K562 (cell line): ENCODE results near the gene CEP72. TPM values are rescaled to one million over a fixed set of nuclear protein-coding genes. Genes with fewer than 3 reads are reported as not detected.

Experiments
- ATAC-seq: fragments of 200-7000 bp; cut with Tn5 transposase; 3 replicates; pipeline ENCODE4 v1.9.1; 2020; ENCODE audit warnings: moderate library complexity
- BruUV-seq: library from RNA; stranded (reverse); fragments of 400-500 nt; replicated peaks from 2 replicates; lab custom pipeline; 2021; lab: Mats Ljungman, UMichigan
- CTCF ChIA-PET: fragments of 300-600 bp; formaldehyde crosslinking; extraction: SDS; loops from one replicate; lab custom pipeline; 2021; ENCODE audit warnings: low intra/inter-chr PET ratio; lab: Yijun Ruan, JAX
- POLR2A ChIA-PET: fragments of 300-600, 350-650 bp; sonication (Branson Sonifier 250); formaldehyde crosslinking; extraction: SDS; loops from one replicate; lab custom pipeline; 2021; ENCODE audit warnings: antibody characterized with exemption, inconsistent platforms; lab: Yijun Ruan, JAX
- DNase-seq, 4 experiments: peaks; one replicate each; pipeline versions ENCODE4 v3.0.0 to v3.0.0-alpha.2; 2011 to 2018; ENCODE audit warnings: low spot score in 3 of 4, mixed read lengths in 3 of 4; ENCODE audit errors: extremely low read depth in 1 of 4
- FAIRE-seq: peaks from 2 replicates; lab custom pipeline; 2011; peaks lifted over from hg19 to GRCh38; lab: Jason Lieb, UNC
- H2AFZ ChIP-seq: 2 replicates; pipeline ENCODE4 v1.6.0; 2011; ENCODE audit warnings: low read depth, low read length, control low read depth, inconsistent platforms
- H3K27ac ChIP-seq: fragments of 200-600 bp; 3 replicates; pipeline ENCODE4 v1.8.0; 2011; ENCODE audit warnings: low read depth, mild to moderate bottlenecking, control low read depth, inconsistent platforms, low read length, moderate library complexity, mixed read lengths; ENCODE audit errors: extremely low read depth
- H3K27me3 ChIP-seq, 2 experiments: fragments of 300-600 bp in 1 of 2; 2 replicates in 1 of 2; 3 replicates in 1 of 2; pipeline versions ENCODE4 v1.6.0 to v1.8.0; 2011; ENCODE audit warnings: inconsistent platforms in 2 of 2, low read length in 2 of 2, mild to moderate bottlenecking in 1 of 2, mixed read lengths in 1 of 2, moderate library complexity in 1 of 2; ENCODE audit not compliant: control insufficient read depth in 2 of 2, insufficient read depth in 2 of 2
- H3K36me3 ChIP-seq: fragments of 300-600 bp; 3 replicates; pipeline ENCODE4 v1.8.0; 2011; ENCODE audit warnings: mild to moderate bottlenecking, low read length, inconsistent platforms; ENCODE audit not compliant: control insufficient read depth, insufficient read depth
- H3K4me1 ChIP-seq, 2 experiments: fragments of 200-600 bp in 1 of 2; replicated peaks in 1 of 2; 2 replicates in 1 of 2; 3 replicates in 1 of 2; pipeline versions ENCODE4 v1.5.1 to v1.8.0; 2011; ENCODE audit warnings: inconsistent platforms in 2 of 2, low read length in 2 of 2, mild to moderate bottlenecking in 1 of 2, mixed read lengths in 1 of 2, moderate library complexity in 1 of 2; ENCODE audit not compliant: control insufficient read depth in 2 of 2, insufficient read depth in 2 of 2
- H3K4me2 ChIP-seq: 2 replicates; pipeline ENCODE4 v1.6.1; 2011; ENCODE audit warnings: low read length, control low read depth, inconsistent platforms, mixed read lengths; ENCODE audit not compliant: insufficient read depth
- H3K4me3 ChIP-seq: fragments of 200-600 bp; sonication (generic), shearing (Covaris generic); 2 replicates; pipeline ENCODE4 v1.5.1; 2016; ENCODE audit warnings: control low read depth, inconsistent platforms
- H3K79me2 ChIP-seq: fragments of 200-600 bp; 3 replicates; pipeline ENCODE4 v1.8.0; 2011; ENCODE audit warnings: low read length, inconsistent platforms; ENCODE audit not compliant: control insufficient read depth, insufficient read depth
- H3K9ac ChIP-seq, 2 experiments: 2 replicates each; pipeline versions ENCODE4 v1.6.0 to v1.6.1; 2011; ENCODE audit warnings: low read depth in 2 of 2, low read length in 2 of 2, control low read depth in 1 of 2, inconsistent platforms in 1 of 2, mild to moderate bottlenecking in 1 of 2, mixed read lengths in 1 of 2; ENCODE audit not compliant: insufficient read depth in 1 of 2
- H3K9me1 ChIP-seq: one replicate; pipeline ENCODE4 v1.6.0; 2011; ENCODE audit warnings: inconsistent platforms, mild to moderate bottlenecking, low read length, moderate library complexity; ENCODE audit not compliant: control insufficient read depth, insufficient read depth
- H3K9me3 ChIP-seq: replicated peaks from 2 replicates; pipeline ENCODE4 v1.5.1; 2011; ENCODE audit warnings: low read depth, low read length, inconsistent platforms; ENCODE audit not compliant: control insufficient read depth, insufficient read depth
- H4K20me1 ChIP-seq: replicated peaks from 2 replicates; pipeline ENCODE4 v1.6.1; 2011; ENCODE audit warnings: low read length, inconsistent platforms, mixed read lengths; ENCODE audit not compliant: control insufficient read depth, insufficient read depth
- EP300 ChIP-seq: IDR thresholded peaks from 2 replicates; pipeline ENCODE4 v1.6.1; 2012; ENCODE audit warnings: low read length, improper control_type of control experiment
- MYNN ChIP-seq, 2 experiments: sonication (generic); formaldehyde crosslinking in 1 of 2; IDR thresholded peaks; 2 replicates each; pipeline versions ENCODE4 v1.5.0 to v1.6.1; 2016 to 2020; ENCODE audit warnings: antibody characterized with exemption in 1 of 2, missing genetic modification reagents in 1 of 2
- WGBS: fragments of 100-300 bp; shearing (Covaris generic); methylation state at CpG from one replicate; pipeline ENCODE4 v1.1.6; 2016; ENCODE audit warnings: low coverage, mixed read lengths; ENCODE audit not compliant: insufficient coverage; ENCODE audit errors: missing lambda C conversion rate; 5-methylcytosine and 5-hydroxymethylcytosine counted together
- in situ Hi-C: fragments of 300-500 bp; cut with MboI; formaldehyde crosslinking; loops from 4 replicates; pipeline ENCODE4 v1.15.0; 2018; ENCODE audit warnings: inconsistent platforms, mixed read lengths
- intact Hi-C: fragments of 100-400 bp; cut with micrococcal nuclease; formaldehyde crosslinking; loops from 2 replicates; pipeline ENCODE4 v1.14.2; 2022
- polyA plus RNA-seq, 8 experiments: library from polyadenylated mRNA; depleted of rRNA in 4 of 8; stranded (reverse) in 5 of 8; unstranded in 3 of 8; fragments of >200 nt; fragmentation: Nextera tagmentation in 2 of 8; fragmentation: Illumina TruSeq in 1 of 8; extraction: Ambion mirVana in 2 of 8; extraction: Trizol in 1 of 8; gene quantifications; 2 replicates each; pipeline versions ENCODE4 v1.2.1 to v1.2.3, GENCODE V29; 2011 to 2014; ENCODE audit warnings: inconsistent platforms in 1 of 8, missing spikeins in 1 of 8
- total RNA-seq, 7 experiments: library from RNA; depleted of rRNA in 6 of 7; stranded (reverse); fragments of >200 nt in 6 of 7; fragmentation: Illumina TruSeq in 2 of 7; extraction: Trizol in 2 of 7; gene quantifications; 2 replicates each; pipeline versions ENCODE4 v1.2.1 to v1.2.3, GENCODE V29; 2011 to 2021; ENCODE audit warnings: low replicate concordance in 1 of 7
- TF ChIP-seq, protein P1 (sequence below): fragments of 250-450 bp; sonication (Bioruptor Pico); IDR thresholded peaks from 2 replicates; pipeline ENCODE4 v1.8.0; 2022; ENCODE audit warnings: inconsistent platforms, mild to moderate bottlenecking, moderate library complexity, borderline replicate concordance

The CEP72 gene
- total and polyA plus RNA-seq, 9 of the 15 experiments (the other 6 are each of a cell fraction or from before 2014, with no cell fraction given) = 0.89 to 38.1 (median 14.2) TPM

DNA sequence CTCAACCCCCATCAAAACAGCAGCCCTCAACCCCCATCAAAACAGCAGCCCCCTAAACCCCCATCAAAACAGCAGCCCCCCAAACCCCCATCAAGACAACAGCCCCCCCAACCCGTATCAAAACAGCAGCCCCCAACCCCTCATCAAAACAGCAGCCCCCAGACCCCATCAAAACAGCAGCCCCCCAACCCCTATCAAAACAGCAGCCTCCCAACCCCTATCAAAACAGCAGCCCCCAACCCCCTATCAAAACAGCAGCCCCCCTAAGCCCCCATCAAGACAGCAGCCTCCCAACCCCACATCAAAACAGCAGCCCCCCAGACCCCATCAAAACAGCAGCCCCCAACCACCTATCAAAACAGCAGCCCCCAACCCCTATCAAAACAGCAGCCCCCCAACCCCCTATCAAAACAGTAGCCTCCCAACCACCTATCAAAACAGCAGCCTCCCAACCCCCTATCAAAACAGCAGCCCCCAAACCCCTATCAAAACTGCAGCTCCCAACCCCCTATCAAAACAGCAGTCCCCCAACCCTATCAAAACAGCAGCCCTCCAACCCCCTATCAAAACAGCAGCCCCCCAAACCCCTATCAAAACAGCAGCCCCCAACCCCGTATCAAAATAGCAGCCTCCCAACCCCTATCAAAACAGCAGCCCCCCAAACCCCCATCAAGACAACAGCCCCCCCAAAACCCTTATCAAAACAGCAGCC lies 79.8 kb downstream of the CEP72 start:
- FAIRE-seq = no peak
- H3K4me2 ChIP-seq = no peak overlapping the region
- ChIA-PET CTCF (no interaction called here), POLR2A (no interaction called here)
- TF ChIP-seq MYNN (IDR thresholded peaks at IDR 0.05) (peak; percentile 98), MYNN (CRISPR knock-in tag; IDR thresholded peaks at IDR 0.05) (no peak), EP300 (no peak)
- TF ChIP-seq, protein P1, sequence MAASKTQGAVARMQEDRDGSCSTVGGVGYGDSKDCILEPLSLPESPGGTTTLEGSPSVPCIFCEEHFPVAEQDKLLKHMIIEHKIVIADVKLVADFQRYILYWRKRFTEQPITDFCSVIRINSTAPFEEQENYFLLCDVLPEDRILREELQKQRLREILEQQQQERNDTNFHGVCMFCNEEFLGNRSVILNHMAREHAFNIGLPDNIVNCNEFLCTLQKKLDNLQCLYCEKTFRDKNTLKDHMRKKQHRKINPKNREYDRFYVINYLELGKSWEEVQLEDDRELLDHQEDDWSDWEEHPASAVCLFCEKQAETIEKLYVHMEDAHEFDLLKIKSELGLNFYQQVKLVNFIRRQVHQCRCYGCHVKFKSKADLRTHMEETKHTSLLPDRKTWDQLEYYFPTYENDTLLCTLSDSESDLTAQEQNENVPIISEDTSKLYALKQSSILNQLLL (CRISPR knock-in tag) = no peak
- H3K4me3 ChIP-seq = no peak overlapping the region
- no peaks in the 10 kb centered on the region for H3K9me3 ChIP-seq
- H3K9ac ChIP-seq = no peak overlapping the region
- intact Hi-C loops = no loop called here
- ATAC-seq = no peak
- 0% methylated on average over 1 of the region's 2 CpGs for WGBS
- no TSS peak for BruUV-seq
- 0 out of 5 replicates have a peak, but pooled peaks cover 0 to under 1% of the 10 kb centered on the region in 2 experiments for H3K27me3 ChIP-seq
- no peak overlapping the region for H3K27ac ChIP-seq
- H3K79me2 ChIP-seq = no peaks in the 10 kb centered on the region
- no peaks in the 10 kb centered on the region for H3K36me3 ChIP-seq
- no peak overlapping the region for H2AFZ ChIP-seq
- in situ Hi-C loops = no loop called here
- no peaks in the 10 kb centered on the region for H3K9me1 ChIP-seq
- DNase-seq = no peak
- H3K4me1 ChIP-seq = peaks cover 0 to 19% of the 10 kb centered on the region in 2 experiments; a peak in 2 of 5 replicates
- H4K20me1 ChIP-seq = no peaks in the 10 kb centered on the region
